Astrocyte (in vitro differentiated cells and primary cell): ENCODE results near the gene CCDC187. TPM values are rescaled to one million over a fixed set of nuclear protein-coding genes. Genes with fewer than 3 reads are reported as not detected.

ENCODE experiments used
- DNase-seq: peaks from one replicate; pipeline ENCODE4 v3.0.0-alpha.2; 2010; ENCODE audit warnings: low read depth
- FAIRE-seq: peaks from 2 replicates; lab custom pipeline; 2011; peaks lifted over from hg19 to GRCh38; lab: Jason Lieb, UNC
- H2AFZ ChIP-seq: 2 replicates; pipeline ENCODE4 v1.6.0; 2012; ENCODE audit warnings: low read depth, low read length, inconsistent platforms
- H3K27ac ChIP-seq: 2 replicates; pipeline ENCODE4 v1.5.1; 2011; ENCODE audit warnings: low read depth, low read length, inconsistent platforms
- H3K27me3 ChIP-seq: 2 replicates; pipeline ENCODE4 v1.6.0; 2011; ENCODE audit warnings: low read length, inconsistent platforms; ENCODE audit not compliant: insufficient read depth
- H3K36me3 ChIP-seq: 2 replicates; pipeline ENCODE4 v1.5.1; 2011; ENCODE audit warnings: low read length, inconsistent platforms; ENCODE audit not compliant: insufficient read depth
- H3K4me1 ChIP-seq: 2 replicates; pipeline ENCODE4 v1.5.1; 2011; ENCODE audit warnings: low read length, inconsistent platforms; ENCODE audit not compliant: insufficient read depth
- H3K4me2 ChIP-seq: 2 replicates; pipeline ENCODE4 v1.6.0; 2012; ENCODE audit warnings: low read length, inconsistent platforms
- H3K4me3 ChIP-seq: 2 replicates; pipeline ENCODE4 v1.5.1; 2011; ENCODE audit warnings: low read depth, mild to moderate bottlenecking, low read length, inconsistent platforms; ENCODE audit not compliant: insufficient read depth
- H3K79me2 ChIP-seq: 2 replicates; pipeline ENCODE4 v1.6.0; 2012; ENCODE audit warnings: mild to moderate bottlenecking, low read length, inconsistent platforms; ENCODE audit not compliant: insufficient read depth
- H3K9ac ChIP-seq: 2 replicates; pipeline ENCODE4 v1.6.0; 2012; ENCODE audit warnings: mild to moderate bottlenecking, low read length, inconsistent platforms
- H3K9me3 ChIP-seq: 2 replicates; pipeline ENCODE4 v1.5.1; 2012; ENCODE audit warnings: low read depth, mild to moderate bottlenecking, low read length, inconsistent platforms; ENCODE audit not compliant: insufficient read depth
- H4K20me1 ChIP-seq: 2 replicates; pipeline ENCODE4 v1.6.0; 2012; ENCODE audit warnings: low read length, inconsistent platforms; ENCODE audit not compliant: insufficient read depth
- H3K27ac Mint-ChIP-seq: one replicate; pipeline ENCODE4 v1.8.0; 2021; ENCODE audit warnings: mild to moderate bottlenecking, mixed read lengths; ENCODE audit not compliant: unreplicated experiment
- H3K27me3 Mint-ChIP-seq: one replicate; pipeline ENCODE4 v1.8.0; 2021; ENCODE audit warnings: low read depth, mixed read lengths; ENCODE audit not compliant: unreplicated experiment
- H3K36me3 Mint-ChIP-seq: one replicate; pipeline ENCODE4 v1.8.0; 2021; ENCODE audit warnings: low read depth, mixed read lengths; ENCODE audit not compliant: unreplicated experiment
- H3K4me1 Mint-ChIP-seq: one replicate; pipeline ENCODE4 v1.8.0; 2021; ENCODE audit warnings: low read depth, mixed read lengths; ENCODE audit not compliant: unreplicated experiment
- H3K4me3 Mint-ChIP-seq: one replicate; pipeline ENCODE4 v1.8.0; 2021; ENCODE audit warnings: mild to moderate bottlenecking, moderate library complexity, mixed read lengths; ENCODE audit not compliant: unreplicated experiment
- H3K9me3 Mint-ChIP-seq: one replicate; pipeline ENCODE4 v1.8.0; 2021; ENCODE audit warnings: mild to moderate bottlenecking, mixed read lengths; ENCODE audit not compliant: unreplicated experiment
- CTCF ChIP-seq: IDR thresholded peaks from 2 replicates; pipeline ENCODE4 v1.5.1; 2011; ENCODE audit warnings: low read depth, mild to moderate bottlenecking, inconsistent platforms, low read length, moderate library complexity; ENCODE audit not compliant: insufficient read depth
- EZH2 ChIP-seq: IDR thresholded peaks from 2 replicates; pipeline ENCODE4 v1.6.1; 2012; ENCODE audit warnings: mild to moderate bottlenecking, low read length, inconsistent platforms; ENCODE audit not compliant: insufficient read depth
- total RNA-seq: library from RNA; stranded (reverse); gene quantifications from 2 replicates; pipeline ENCODE4 v1.2.1, GENCODE V29; 2021

Gene CCDC187
- total RNA-seq, 1 donor from 2014 or later = 0.09 TPM

GRCh38 chr9:136336156-136336870, 32.4 kb upstream of the CCDC187 start:
- H3K4me1 ChIP-seq = peaks cover 16% of the 10 kb centered on the region
- no peak overlapping the region for H3K4me3 Mint-ChIP-seq
- no peak for FAIRE-seq
- H4K20me1 ChIP-seq = peaks cover 83% of the 10 kb centered on the region
- peaks cover 38% of the 10 kb centered on the region for H3K79me2 ChIP-seq
- H3K9me3 ChIP-seq = no peaks in the 10 kb centered on the region
- peak; percentile 48 for DNase-seq
- H3K36me3 ChIP-seq = peaks cover 2% of the 10 kb centered on the region
- no peak overlapping the region for H3K27ac Mint-ChIP-seq
- H3K9me3 Mint-ChIP-seq = no peaks in the 10 kb centered on the region
- H3K9ac ChIP-seq = peak overlapping the region; percentile 59
- H2AFZ ChIP-seq = no peak overlapping the region
- no peaks in the 10 kb centered on the region for H3K4me1 Mint-ChIP-seq
- TF ChIP-seq CTCF (no peak), EZH2 (no peak)
- H3K4me3 ChIP-seq = no peak overlapping the region
- H3K27me3 Mint-ChIP-seq = no peaks in the 10 kb centered on the region
- peak overlapping the region; percentile 61 for H3K4me2 ChIP-seq
- no peaks in the 10 kb centered on the region for H3K27me3 ChIP-seq
- peaks cover 3% of the 10 kb centered on the region for H3K36me3 Mint-ChIP-seq
- H3K27ac ChIP-seq = peak overlapping the region; percentile 55

DNA sequence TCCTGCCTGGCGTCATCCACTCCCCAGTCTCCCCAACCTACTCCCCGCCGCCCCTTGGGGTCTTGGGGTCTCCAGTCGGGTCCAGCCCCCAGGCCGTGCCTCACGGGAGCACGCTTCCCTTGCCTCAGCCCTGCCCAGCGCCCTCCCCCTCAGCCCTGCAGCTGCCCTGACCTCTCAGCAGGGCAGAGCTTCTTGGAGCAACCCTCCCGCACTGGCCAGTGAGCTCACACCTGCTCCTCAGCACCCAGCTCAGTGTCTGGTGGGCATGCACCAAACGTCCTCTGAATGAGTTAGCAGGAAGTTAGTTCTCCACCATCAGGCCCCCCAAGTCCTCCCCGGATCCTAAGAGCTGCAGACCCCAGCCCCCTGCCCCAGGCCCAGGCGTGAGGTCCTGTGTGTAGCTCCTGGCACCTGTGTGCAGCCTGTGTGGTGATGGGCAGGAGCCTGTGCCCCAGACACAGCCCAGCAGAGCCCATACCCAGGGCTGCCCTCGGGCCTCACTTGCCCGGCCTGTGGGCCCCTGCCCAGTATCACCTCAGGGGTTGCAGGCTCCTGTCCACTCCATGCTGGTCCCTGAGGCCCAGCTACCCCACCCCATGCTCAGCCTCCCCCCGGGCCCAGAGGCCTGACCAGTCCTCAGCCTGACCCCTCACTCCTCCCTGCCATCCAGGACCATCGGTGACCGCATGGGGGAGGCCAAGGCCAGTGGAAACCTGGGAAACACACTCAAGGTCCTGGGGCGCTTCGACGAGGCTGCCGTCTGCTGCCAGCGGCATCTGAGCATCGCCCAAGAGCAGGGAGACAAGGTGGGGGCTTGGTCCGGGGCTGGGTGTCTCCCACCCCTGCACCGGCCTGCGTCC, 31.6 kb upstream of the CCDC187 start:
- Mint-ChIP-seq H3K4me1 (peaks cover 3% of the 10 kb centered on the region), H3K9me3 (no peaks in the 10 kb centered on the region), H3K36me3 (peaks cover 3% of the 10 kb centered on the region), H3K27ac (peak overlapping the region; percentile 85), H3K4me3 (no peak overlapping the region), H3K27me3 (no peaks in the 10 kb centered on the region)
- Histone ChIP-seq H3K4me3 (no peak overlapping the region), H3K79me2 (peaks cover 46% of the 10 kb centered on the region), H3K36me3 (peaks cover 2% of the 10 kb centered on the region), H3K9me3 (no peaks in the 10 kb centered on the region), H3K9ac (no peak overlapping the region), H3K4me1 (peaks cover 16% of the 10 kb centered on the region), H3K27me3 (no peaks in the 10 kb centered on the region), H4K20me1 (peaks cover 87% of the 10 kb centered on the region), H3K4me2 (peak overlapping the region; percentile 10), H3K27ac (peak overlapping the region; percentile 30), H2AFZ (no peak overlapping the region)
- DNase-seq (no peak), FAIRE-seq (no peak)
- TF ChIP-seq CTCF (no peak), EZH2 (no peak)

DNA sequence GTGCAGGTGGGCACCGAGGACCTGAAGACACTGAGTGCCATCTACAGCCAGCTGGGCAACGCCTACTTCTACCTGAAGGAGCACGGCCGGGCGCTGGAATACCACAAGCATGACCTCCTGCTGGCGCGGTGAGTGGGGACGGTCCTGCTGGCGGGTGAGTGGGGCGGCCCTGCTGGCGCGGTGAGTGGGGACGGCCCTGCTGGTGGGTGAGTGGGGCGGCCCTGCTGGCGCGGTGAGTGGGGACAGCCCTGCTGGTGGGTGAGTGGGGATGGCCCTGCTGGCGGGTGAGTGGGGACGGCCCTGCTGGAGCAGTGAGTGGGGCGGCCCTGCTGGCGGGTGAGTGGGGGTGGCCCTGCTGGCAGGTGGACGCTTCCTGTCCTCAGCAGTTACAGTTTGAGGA, 30.6 kb upstream of the CCDC187 start:
- Histone ChIP-seq H4K20me1 (peaks cover 93% of the 10 kb centered on the region), H3K4me1 (peaks cover 16% of the 10 kb centered on the region), H3K9ac (no peak overlapping the region), H3K27me3 (no peaks in the 10 kb centered on the region), H2AFZ (no peak overlapping the region), H3K4me2 (no peak overlapping the region), H3K79me2 (peaks cover 56% of the 10 kb centered on the region), H3K36me3 (peaks cover 2% of the 10 kb centered on the region), H3K4me3 (no peak overlapping the region), H3K9me3 (no peaks in the 10 kb centered on the region), H3K27ac (no peak overlapping the region)
- Mint-ChIP-seq H3K27ac (no peak overlapping the region), H3K9me3 (no peaks in the 10 kb centered on the region), H3K27me3 (no peaks in the 10 kb centered on the region), H3K36me3 (peaks cover 3% of the 10 kb centered on the region), H3K4me3 (no peak overlapping the region), H3K4me1 (peaks cover 4% of the 10 kb centered on the region)
- DNase-seq (no peak), FAIRE-seq (no peak)
- TF ChIP-seq EZH2 (no peak), CTCF (no peak)
